ENCODE measurements around the gene MEF2A.
"Not testable (repeated sequence)": the region's sequence is repeated elsewhere in the genome, so short reads cannot be mapped to it uniquely, and the experiment has no call there.

MEF2A gene

DNA sequence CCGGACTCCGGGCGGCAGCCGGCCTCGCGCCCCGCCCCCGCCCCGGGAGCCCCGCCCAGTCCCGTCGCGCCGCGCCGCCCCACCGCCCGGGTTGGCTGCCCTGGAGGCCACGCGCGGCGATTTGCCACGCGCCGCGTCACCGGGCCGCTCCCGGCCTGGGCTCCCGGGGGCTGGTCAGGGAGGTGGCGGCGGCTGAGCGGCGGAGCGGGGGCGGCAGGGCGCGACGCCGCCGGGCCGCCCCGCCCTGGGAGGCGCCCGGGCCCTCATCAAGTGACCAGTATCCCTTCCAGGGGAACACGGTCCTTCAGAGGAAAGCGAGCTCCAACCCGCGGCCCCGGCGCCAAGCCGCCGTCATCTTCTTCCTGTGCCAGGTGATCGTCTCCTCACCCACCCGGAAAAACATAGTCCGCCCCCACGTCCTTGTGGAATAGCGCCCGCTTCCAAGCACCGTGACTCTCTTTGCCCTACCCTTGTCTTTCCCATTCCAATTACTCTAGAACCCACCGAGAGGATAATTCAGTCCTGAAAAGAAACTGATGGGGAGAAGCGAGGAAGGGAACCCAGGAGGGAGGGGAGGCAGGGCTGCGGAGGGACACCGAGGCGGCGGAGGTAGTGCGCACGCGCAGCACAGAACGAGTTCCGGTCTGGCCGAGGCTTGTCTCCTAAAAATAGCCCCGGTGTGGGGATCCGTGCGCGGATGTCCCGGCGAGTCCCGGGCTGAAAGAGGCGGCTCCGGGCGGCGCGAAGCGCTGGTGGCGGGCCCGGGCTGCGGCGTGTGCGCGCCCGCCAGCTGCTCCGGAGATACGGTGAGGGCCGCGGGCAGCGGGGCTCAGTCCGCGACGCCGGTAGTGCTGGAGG, at the start of gene MEF2A:
TSS of gene MEF2A (plus strand) at position 686 of the 858 bp plus-strand sequence. CDS start 67,136 bp downstream, outside the sequence.
- peak; percentile 73 to 87 for DNase-seq

DNA sequence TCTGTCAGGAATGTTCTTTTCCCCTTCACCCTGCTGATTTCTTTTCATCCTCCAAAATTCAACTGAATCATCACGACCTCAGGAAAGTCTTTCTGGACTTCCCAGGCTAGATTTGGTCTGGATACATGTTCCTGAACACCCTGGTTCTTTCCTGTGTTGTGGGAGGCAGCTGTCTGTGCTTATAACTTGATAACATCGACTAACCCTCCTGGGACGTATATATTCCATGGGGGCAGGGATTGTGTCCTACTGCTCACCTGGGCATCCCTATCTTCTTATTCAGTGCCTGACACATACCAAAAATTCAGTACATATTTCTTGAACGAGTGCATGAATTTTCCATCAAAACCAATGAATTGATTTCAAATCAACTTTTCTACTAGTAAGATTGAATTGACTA, 47.6 kb upstream of the MEF2A start:
- DNase-seq = no peak

DNA sequence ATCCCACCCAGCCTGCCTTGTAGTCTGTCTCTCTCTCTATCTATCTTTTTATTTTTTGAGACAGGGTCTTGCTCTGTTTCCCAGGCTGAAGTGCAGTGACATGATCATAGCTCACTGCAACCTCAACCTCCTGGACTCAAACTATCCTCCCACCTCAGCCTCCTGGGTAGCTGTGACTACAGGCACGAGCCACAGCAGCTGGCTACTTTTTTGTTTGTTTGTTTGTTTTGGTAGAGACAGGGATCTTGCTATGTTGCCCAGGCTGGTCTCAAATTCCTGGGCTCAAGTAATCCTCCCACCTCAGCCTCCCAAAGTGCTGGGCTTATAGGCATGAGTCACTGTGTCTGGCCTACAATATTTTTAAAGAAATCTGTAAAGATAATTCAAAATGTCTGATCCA, 46.4 kb upstream of the MEF2A start:
- DNase-seq = not testable (repeated sequence)

GRCh38 chr15:99522288-99522687, 43.5 kb upstream of the MEF2A start:
- DNase-seq = no peak

- DNase-seq = no peak
Measured at GRCh38 chr15:99526176-99526575, 39.6 kb upstream of the MEF2A start.

GRCh38 chr15:99526671-99527070, 39.1 kb upstream of the MEF2A start:
- no peak for DNase-seq

- peak; percentile 70 to 82 for DNase-seq
Measured at GRCh38 chr15:99536422-99537040, 29.3 kb upstream of the MEF2A start.

DNA sequence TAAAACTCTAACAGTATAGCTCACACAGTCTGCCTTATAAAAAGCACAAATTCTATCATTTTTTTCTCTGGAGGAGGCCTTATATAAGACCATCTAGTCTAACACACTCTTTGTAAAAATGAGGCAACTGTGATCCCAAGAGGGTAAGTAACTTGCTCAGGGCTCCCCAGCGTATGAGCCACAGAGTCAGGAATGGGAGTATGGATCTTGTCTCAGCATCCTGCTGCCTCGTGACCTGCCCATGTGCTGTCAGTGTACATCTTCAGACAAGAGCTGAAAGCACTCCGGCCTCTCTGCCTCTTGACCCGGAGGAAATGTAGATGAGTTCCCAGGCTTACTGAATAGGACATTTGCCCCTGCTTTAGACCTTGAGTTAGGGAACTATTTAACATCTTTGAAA, 28.4 kb upstream of the MEF2A start:
- no peak for DNase-seq

GRCh38 chr15:99538261-99538660, 27.5 kb upstream of the MEF2A start:
- no peak for DNase-seq

DNA sequence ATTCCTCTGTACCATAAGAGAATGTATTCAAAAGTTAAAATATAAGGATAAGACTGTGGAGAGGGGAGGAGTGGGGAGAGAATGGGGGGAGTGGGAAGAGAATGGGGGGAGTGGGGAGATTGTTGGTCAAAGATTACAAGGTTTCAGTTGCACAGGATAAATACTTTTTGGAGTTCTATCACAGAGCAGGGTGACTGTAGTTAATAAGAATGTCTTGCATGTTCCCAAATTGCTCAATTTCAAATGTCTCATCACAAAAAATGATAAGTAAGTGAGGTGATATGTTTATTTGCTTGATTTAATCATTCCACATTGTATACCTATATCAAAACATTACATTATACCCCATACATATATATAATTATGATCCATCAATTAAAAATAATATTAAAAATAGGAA, 23.0 kb upstream of the MEF2A start:
- no peak for DNase-seq

DNA sequence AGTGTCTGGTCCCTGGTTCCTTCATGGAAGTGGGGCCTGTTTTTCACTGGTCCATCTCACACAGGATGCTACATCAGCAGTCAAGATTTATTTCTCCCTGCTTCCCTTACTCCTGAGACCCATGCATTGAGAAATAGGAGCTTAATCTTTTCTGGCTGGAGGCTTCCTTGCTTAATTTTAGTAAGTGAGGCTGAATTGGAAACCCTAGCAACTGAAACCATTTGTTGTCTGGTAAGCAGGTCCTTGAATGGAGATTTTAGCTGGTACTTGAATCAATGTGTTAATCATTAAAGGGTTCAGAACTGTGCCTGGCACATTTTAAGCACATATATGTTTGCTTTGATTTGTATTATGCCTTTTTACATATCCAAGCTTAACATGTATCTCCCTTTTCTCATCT, 20.2 kb upstream of the MEF2A start:
- no peak for DNase-seq

- no peak for DNase-seq
Measured at GRCh38 chr15:99546441-99547100, 19.2 kb upstream of the MEF2A start.

GRCh38 chr15:99547517-99547916, 18.3 kb upstream of the MEF2A start:
- no peak for DNase-seq

- DNase-seq = no peak
Measured at GRCh38 chr15:99550077-99550476, 15.7 kb upstream of the MEF2A start.

GRCh38 chr15:99552111-99552510, 13.7 kb upstream of the MEF2A start:
- DNase-seq = no peak

- DNase-seq = no peak
Measured at GRCh38 chr15:99554880-99555488, 10.8 kb upstream of the MEF2A start.

- no peak for DNase-seq
Measured at GRCh38 chr15:99556011-99556410, 9.8 kb upstream of the MEF2A start.

DNA sequence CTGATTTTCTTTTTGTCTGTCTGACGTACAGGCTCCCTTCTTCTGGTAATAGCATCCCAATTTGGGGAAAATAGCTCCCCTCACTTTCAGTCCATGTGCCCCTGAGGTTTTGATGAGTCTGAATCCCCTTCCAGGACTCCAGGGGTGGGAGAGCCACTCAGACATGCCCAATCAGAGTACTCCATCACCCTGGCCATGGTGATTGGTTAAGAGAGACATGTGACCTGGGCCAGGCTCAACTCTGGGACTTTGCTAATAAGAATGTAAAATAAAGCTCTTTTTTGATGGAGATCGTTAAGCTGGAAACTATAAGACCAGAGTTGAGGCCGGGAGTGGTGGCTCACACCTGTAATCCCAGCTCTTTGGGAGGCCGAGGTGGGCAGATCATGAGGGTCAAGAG, 9.2 kb upstream of the MEF2A start:
- no peak for DNase-seq

- DNase-seq = no peak
Measured at GRCh38 chr15:99558084-99558483, 7.7 kb upstream of the MEF2A start.

GRCh38 chr15:99558571-99558970, 7.2 kb upstream of the MEF2A start:
- DNase-seq = no peak

DNA sequence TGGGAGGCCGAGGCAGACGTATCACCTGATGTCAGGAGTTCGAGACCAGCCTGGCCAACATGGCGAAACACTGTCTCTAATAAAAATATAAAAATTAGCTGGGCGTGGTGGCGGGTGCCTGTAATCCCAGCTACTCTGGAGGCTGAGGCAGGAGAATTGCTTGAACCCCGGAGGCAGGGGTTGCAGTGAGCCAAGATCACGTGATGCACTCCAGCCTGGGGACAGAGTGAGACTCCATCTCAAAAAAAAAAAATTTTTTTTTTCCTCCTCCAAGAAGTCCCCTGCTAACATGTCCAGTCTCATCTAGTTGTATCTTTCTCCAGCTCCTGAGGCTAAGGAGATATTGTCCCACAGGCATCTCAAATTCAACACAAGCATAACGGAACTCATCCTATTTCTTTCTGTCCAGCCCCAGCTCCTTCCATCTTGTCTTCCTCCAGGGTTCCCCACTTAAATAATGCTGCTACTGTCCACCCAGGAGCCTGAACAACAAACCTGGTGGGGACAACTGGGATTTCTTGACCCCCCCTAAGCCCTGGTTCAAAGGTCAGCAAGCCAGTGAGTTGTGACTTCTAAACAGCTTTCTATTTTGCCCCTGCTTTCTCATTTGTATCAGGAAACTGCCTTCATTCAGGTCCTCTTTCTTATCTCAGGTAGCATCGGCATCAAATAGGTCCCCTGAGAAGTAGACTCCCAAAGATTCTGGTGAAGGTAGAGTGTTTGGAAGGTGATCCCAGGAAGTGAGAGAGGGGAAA, 4.1 kb upstream of the MEF2A start:
- DNase-seq = no peak

DNA sequence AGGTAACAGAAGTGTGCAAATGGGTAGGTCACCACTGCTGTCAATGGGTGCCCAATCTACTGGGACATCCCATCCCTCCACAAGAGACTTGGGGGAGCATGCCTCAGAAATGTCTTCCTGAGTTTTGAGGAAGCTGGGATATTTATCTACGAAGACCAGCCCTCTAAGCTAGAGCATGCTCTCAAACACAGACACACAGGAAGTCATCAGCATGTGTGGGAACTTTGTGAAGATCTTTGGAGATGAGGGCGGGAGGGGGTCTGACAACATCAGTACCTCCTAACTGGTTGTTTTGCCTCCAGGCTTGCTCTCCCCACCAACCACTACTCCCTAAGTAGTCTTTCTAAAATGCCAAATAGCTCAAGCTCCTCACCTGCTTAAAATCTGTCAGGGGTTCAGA, 3.5 kb upstream of the MEF2A start:
- no peak for DNase-seq

Data from SW 1271 (cell line).